CD4-positive, alpha-beta memory T cell (primary cell): Measurements from ENCODE around the gene DRD3. TPM values are rescaled to one million over a fixed set of nuclear protein-coding genes. Genes with fewer than 3 reads are reported as not detected.
A peak's percentile ranks its signal among the peaks of the same experiment; 100 is the strongest.

Experiments
- CTCF ChIA-PET: fragments of 350-600 bp; sonication (Branson Sonifier 250); formaldehyde crosslinking; loops from one replicate; lab custom pipeline; 2021; ENCODE audit warnings: inconsistent platforms; ENCODE audit not compliant: partially characterized antibody; lab: Charles Lee
- POLR2A ChIA-PET: fragments of 350-600 bp; sonication (Branson Sonifier 250); formaldehyde crosslinking; loops from one replicate; lab custom pipeline; 2021; ENCODE audit not compliant: partially characterized antibody; lab: Charles Lee
- DNase-seq, 5 donors: peaks; one replicate each; pipeline versions ENCODE4 v3.0.0 to v3.0.0-alpha.2; 2020 to 2022; ENCODE audit warnings: mixed read lengths in 1 of 5
- H3K27ac ChIP-seq: one replicate; pipeline ENCODE4 v1.7.0; 2013; ENCODE audit warnings: low read depth, low read length
- H3K27me3 ChIP-seq: 2 replicates; pipeline ENCODE4 v1.7.0; 2013; ENCODE audit warnings: mild to moderate bottlenecking, low read length, moderate library complexity; ENCODE audit not compliant: insufficient read depth
- H3K36me3 ChIP-seq: 2 replicates; pipeline ENCODE4 v1.7.0; 2013; ENCODE audit warnings: mild to moderate bottlenecking, low read length, moderate library complexity; ENCODE audit not compliant: insufficient read depth
- H3K4me1 ChIP-seq: 2 replicates; pipeline ENCODE4 v1.7.0; 2013; ENCODE audit warnings: mild to moderate bottlenecking, low read length, moderate library complexity; ENCODE audit not compliant: insufficient read depth
- H3K4me3 ChIP-seq, 2 donors: one replicate each; pipeline ENCODE4 v1.7.0; 2013; ENCODE audit warnings: low read length in 2 of 2, mild to moderate bottlenecking in 1 of 2
- H3K9me3 ChIP-seq, 2 donors: one replicate each; pipeline ENCODE4 v1.7.0; 2013; ENCODE audit warnings: low read length in 2 of 2, control low read depth in 1 of 2; ENCODE audit not compliant: control insufficient read depth in 1 of 2
- H3K27ac Mint-ChIP-seq, 7 donors: one replicate each; pipeline ENCODE4 v1.8.0; 2020 to 2021; ENCODE audit warnings: mixed read lengths in 7 of 7, mild to moderate bottlenecking in 6 of 7, inconsistent platforms in 3 of 7, moderate library complexity in 3 of 7
- H3K27me3 Mint-ChIP-seq, 2 donors: one replicate each; pipeline ENCODE4 v1.8.0; 2020 to 2021; ENCODE audit warnings: mixed read lengths in 2 of 2
- H3K36me3 Mint-ChIP-seq, 2 donors: one replicate each; pipeline ENCODE4 v1.8.0; 2020 to 2021; ENCODE audit warnings: mixed read lengths in 2 of 2, inconsistent platforms in 1 of 2, mild to moderate bottlenecking in 1 of 2
- H3K4me1 Mint-ChIP-seq, 4 donors: one replicate each; pipeline ENCODE4 v1.8.0; 2020 to 2021; ENCODE audit warnings: mixed read lengths in 4 of 4, mild to moderate bottlenecking in 1 of 4
- H3K4me3 Mint-ChIP-seq, 8 donors: one replicate each; pipeline ENCODE4 v1.8.0; 2020 to 2021; ENCODE audit warnings: mixed read lengths in 8 of 8, mild to moderate bottlenecking in 7 of 8, moderate library complexity in 6 of 8, inconsistent platforms in 3 of 8
- H3K9me3 Mint-ChIP-seq, 8 donors: one replicate each; pipeline ENCODE4 v1.8.0; 2020 to 2021; ENCODE audit warnings: mixed read lengths in 8 of 8, mild to moderate bottlenecking in 5 of 8, inconsistent platforms in 3 of 8, moderate library complexity in 1 of 8
- intact Hi-C: fragments of 100-400 bp; cut with micrococcal nuclease; formaldehyde crosslinking; loops from one replicate; pipeline ENCODE4 v1.15.1; 2023
- polyA plus RNA-seq, 2 donors: library from polyadenylated mRNA; unstranded; fragments of 300-500 nt; fragmentation: Illumina TruSeq; gene quantifications; one replicate each; pipeline ENCODE4 v1.2.3, GENCODE V29; 2021
- total RNA-seq, 2 experiments: library from RNA; stranded (reverse); gene quantifications; one replicate each; pipeline ENCODE4 v1.2.3, GENCODE V29; 2021

The DRD3 gene
- total and polyA plus RNA-seq, 4 experiments from 2014 or later: 0.28 to 0.35 TPM; not detected in 2

DNA sequence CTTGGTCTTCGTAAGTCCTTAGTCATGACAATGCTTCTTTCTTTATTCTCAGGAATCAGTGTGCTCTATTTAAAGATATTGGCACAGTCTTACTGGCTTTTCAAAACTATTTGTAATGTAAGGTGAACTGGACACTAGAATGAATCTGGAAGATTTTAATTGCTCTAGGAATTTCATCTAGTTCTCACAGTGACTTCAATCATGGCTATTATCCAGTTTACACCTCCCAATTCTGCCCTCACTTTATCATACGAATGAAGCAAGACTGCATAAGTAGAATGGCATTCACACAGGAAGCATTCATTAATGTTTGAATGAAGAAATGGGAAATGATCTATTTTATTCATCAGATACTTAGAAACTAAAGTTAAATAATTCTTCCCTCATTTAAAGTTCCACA is 26.7 kb upstream of the DRD3 start:
- no peak for DNase-seq
- Histone ChIP-seq H3K4me3 (no peak overlapping the region), H3K9me3 (no peaks in the 10 kb centered on the region), H3K27ac (no peak overlapping the region), H3K36me3 (no peaks in the 10 kb centered on the region), H3K4me1 (no peaks in the 10 kb centered on the region), H3K27me3 (no peaks in the 10 kb centered on the region)
- H3K27ac Mint-ChIP-seq: no peak overlapping the region
- intact Hi-C loops: no loop called here
- ChIA-PET CTCF (interaction anchor here (0.8 to 1.6 kb wide), 5 partner anchors 17 to 91 kb away, joined by 3 to 5 read pairs (median 3); no protein-coding TSS in a partner anchor), POLR2A (interaction anchor here (1.1 to 1.3 kb wide), 2 partner anchors 102 to 959 kb away, joined by 3 read pairs; no protein-coding TSS in a partner anchor)
- no peaks in the 10 kb centered on the region for H3K27me3 Mint-ChIP-seq
- no peaks in the 10 kb centered on the region for H3K36me3 Mint-ChIP-seq
- no peak overlapping the region for H3K4me3 Mint-ChIP-seq
- no peaks in the 10 kb centered on the region for H3K9me3 Mint-ChIP-seq
- peaks cover 0 to 2% (median 0%) of the 10 kb centered on the region in 4 donors for H3K4me1 Mint-ChIP-seq

DNA sequence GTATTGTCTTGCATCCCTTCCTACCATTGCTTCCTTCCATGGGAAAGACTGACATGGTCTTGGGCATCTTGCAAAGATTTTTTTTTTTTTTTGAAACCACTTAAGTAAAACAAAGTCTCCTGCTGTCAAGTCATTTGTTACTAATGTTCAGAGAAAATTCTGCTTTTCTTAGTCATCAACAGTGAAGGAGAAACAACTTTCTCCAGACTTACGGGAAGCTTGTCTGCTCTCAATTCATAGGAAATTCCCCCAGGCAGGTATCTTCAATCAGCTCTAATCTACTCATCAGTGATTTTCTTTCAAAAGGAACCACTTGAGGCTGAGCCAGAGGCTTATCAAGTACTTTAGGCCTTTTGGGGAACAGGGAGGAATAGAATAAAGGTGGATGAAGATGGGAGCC is 15.9 kb upstream of the DRD3 start:
- Histone ChIP-seq H3K4me1 (no peaks in the 10 kb centered on the region), H3K36me3 (no peaks in the 10 kb centered on the region), H3K27me3 (no peaks in the 10 kb centered on the region), H3K9me3 (no peaks in the 10 kb centered on the region), H3K4me3 (no peak overlapping the region), H3K27ac (no peak overlapping the region)
- Mint-ChIP-seq H3K4me3 (no peak overlapping the region), H3K4me1 (no peaks in the 10 kb centered on the region), H3K27me3 (no peaks in the 10 kb centered on the region), H3K36me3 (no peaks in the 10 kb centered on the region), H3K27ac (no peak overlapping the region), H3K9me3 (no peaks in the 10 kb centered on the region)
- CTCF ChIA-PET: no interaction called here
- no peak for DNase-seq
- POLR2A ChIA-PET: interaction anchor here (1.3 kb wide), 1 partner anchor 20 kb away, joined by 3 read pairs; no protein-coding TSS in a partner anchor
- intact Hi-C loops: no loop called here

DNA sequence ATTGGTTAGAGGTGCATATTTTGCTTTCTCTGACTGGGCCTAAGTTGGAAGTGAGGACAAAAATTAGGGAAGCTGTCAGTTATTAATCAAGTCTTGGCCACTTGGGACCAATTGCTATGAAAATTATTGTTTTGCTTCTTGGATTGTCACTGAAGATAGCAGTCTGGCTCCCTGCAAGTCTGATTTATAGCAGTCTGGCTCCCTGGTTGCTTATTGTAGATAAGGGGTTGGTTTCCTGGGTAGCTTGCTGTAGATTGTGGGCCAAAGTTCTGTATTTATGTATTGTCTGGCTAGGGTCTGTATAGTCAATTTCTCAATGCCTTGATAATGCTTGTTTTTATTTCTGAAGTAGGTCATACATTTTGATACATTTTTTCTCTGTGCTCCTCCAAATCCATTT is 13.3 kb upstream of the DRD3 start:
- H3K4me1 ChIP-seq: no peaks in the 10 kb centered on the region
- Mint-ChIP-seq H3K9me3 (no peaks in the 10 kb centered on the region), H3K4me3 (no peak overlapping the region), H3K36me3 (no peaks in the 10 kb centered on the region), H3K27ac (no peak overlapping the region), H3K4me1 (no peaks in the 10 kb centered on the region), H3K27me3 (no peaks in the 10 kb centered on the region)
- POLR2A ChIA-PET: no interaction called here
- intact Hi-C loops: no loop called here
- no peak for DNase-seq
- no peak overlapping the region for H3K4me3 ChIP-seq
- H3K36me3 ChIP-seq: no peaks in the 10 kb centered on the region
- no peak overlapping the region for H3K27ac ChIP-seq
- H3K9me3 ChIP-seq: no peaks in the 10 kb centered on the region
- CTCF ChIA-PET: interaction anchor here (0.7 to 1.3 kb wide), 2 partner anchors 58 to 447 kb away, joined by 3 read pairs; no protein-coding TSS in a partner anchor
- H3K27me3 ChIP-seq: no peaks in the 10 kb centered on the region

DNA sequence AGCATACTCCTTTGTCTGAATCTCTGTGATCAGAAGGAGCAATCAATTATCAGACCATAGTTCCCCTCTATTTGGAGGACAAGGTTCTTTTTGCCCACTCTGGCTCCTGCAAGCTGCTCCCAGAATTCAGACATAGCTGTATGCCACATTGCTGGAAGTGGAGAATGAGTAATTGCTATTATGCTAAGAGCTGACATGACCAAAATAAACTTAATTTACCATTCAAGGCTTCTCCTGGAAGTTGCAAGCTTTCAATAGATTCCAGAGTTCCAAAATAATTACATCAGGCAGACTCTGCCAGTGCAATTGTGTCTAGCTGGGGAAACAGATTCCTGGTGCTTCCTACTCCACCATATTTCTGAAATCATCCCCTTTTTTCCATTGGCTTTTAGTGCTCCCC is 7.6 kb upstream of the DRD3 start:
- Mint-ChIP-seq H3K4me1 (peaks cover 0 to 2% (median under 1%) of the 10 kb centered on the region in 4 donors), H3K27me3 (no peaks in the 10 kb centered on the region), H3K36me3 (no peaks in the 10 kb centered on the region), H3K4me3 (no peak overlapping the region), H3K9me3 (peaks cover 0 to 19% (median 9%) of the 10 kb centered on the region in 8 donors), H3K27ac (no peak overlapping the region)
- DNase-seq: no peak
- Histone ChIP-seq H3K27me3 (no peaks in the 10 kb centered on the region), H3K36me3 (no peaks in the 10 kb centered on the region), H3K4me1 (no peaks in the 10 kb centered on the region), H3K27ac (no peak overlapping the region), H3K4me3 (no peak overlapping the region), H3K9me3 (no peaks in the 10 kb centered on the region)
- ChIA-PET CTCF (interaction anchor here (1.0 kb wide), 1 partner anchor 27 kb away, joined by 3 read pairs; no protein-coding TSS in a partner anchor), POLR2A (no interaction called here)
- intact Hi-C loops: no loop called here

DNA sequence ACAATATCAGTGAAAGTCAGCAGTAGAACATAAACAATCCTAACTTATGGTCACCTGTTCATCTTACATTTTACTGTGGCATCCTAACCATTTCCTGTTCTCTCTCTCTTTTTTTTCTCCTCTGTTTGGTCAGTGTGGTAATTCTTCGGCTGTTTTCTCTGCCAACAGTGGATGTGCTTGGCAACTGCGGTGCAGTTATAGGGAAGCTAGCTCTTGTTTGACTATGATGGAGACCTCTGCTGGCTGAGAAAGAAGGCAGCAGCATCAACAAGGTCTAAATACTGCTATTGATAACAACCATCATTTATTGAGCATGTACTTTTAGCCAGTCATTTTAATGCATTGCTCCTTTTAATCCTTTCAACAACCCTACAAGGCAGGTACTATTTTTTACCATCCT is 723 bp upstream of the DRD3 start:
- H3K27ac Mint-ChIP-seq: peak overlapping the region in 1 of 7 donors; percentile 30
- intact Hi-C loops: loop anchor here (5.0 kb wide), 1 partner anchor 33 kb away; no protein-coding TSS in a partner anchor
- peak in 4 of 5 donors; percentile 3 to 31 (median 14) for DNase-seq
- H3K27me3 Mint-ChIP-seq: no peaks in the 10 kb centered on the region
- no peak overlapping the region for H3K4me3 ChIP-seq
- H3K27me3 ChIP-seq: no peaks in the 10 kb centered on the region
- no peaks in the 10 kb centered on the region for H3K36me3 Mint-ChIP-seq
- ChIA-PET CTCF (interaction anchor here (0.7 to 1.7 kb wide), 8 partner anchors 10 to 239 kb away, joined by 3 to 5 read pairs (median 4); no protein-coding TSS in a partner anchor), POLR2A (interaction anchor here (1.2 to 1.5 kb wide), 2 partner anchors 11 to 34 kb away, joined by 3 to 4 read pairs; no protein-coding TSS in a partner anchor)
- no peaks in the 10 kb centered on the region for H3K9me3 ChIP-seq
- H3K4me1 ChIP-seq: peaks cover 5% of the 10 kb centered on the region
- peaks cover 4 to 8% (median 5%) of the 10 kb centered on the region in 4 donors for H3K4me1 Mint-ChIP-seq
- H3K4me3 Mint-ChIP-seq: peak overlapping the region in 1 of 8 donors; percentile 37
- H3K9me3 Mint-ChIP-seq: peaks cover 0 to 9% (median 2%) of the 10 kb centered on the region in 8 donors
- H3K27ac ChIP-seq: no peak overlapping the region
- H3K36me3 ChIP-seq: no peaks in the 10 kb centered on the region

DNA sequence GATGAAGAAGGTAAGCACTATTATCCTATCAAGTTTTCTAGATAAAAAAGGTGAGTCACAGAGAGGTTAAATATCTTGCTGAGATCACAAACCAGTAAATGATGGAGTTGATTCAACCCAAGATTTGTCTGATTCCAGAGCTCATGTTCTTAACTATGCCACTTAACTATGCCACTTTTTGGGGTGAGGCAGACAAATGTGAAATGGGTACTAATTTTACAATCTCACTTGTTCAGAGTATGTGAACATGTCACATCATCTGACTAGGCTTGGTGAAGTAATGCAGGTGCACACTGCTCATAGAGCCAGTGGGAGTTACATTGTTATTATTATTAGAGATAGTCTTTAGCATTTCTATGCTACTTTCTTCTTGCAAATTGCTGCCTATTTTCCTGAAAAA is 2.0 kb downstream of the DRD3 start:
- H3K9me3 Mint-ChIP-seq: no peaks in the 10 kb centered on the region
- H3K4me1 ChIP-seq: peaks cover 6% of the 10 kb centered on the region
- no peaks in the 10 kb centered on the region for H3K36me3 ChIP-seq
- no peak for DNase-seq
- no peaks in the 10 kb centered on the region for H3K9me3 ChIP-seq
- no peaks in the 10 kb centered on the region for H3K36me3 Mint-ChIP-seq
- CTCF ChIA-PET: interaction anchor here (1.6 kb wide), 1 partner anchor 9 kb away, joined by 3 read pairs; no protein-coding TSS in a partner anchor
- H3K4me3 ChIP-seq: no peak overlapping the region
- intact Hi-C loops: loop anchor here (5.0 kb wide), 1 partner anchor 35 kb away; no protein-coding TSS in a partner anchor
- H3K4me3 Mint-ChIP-seq: no peak overlapping the region
- H3K27ac ChIP-seq: no peak overlapping the region
- no peak overlapping the region for H3K27ac Mint-ChIP-seq
- peaks cover 4 to 9% (median 7%) of the 10 kb centered on the region in 4 donors for H3K4me1 Mint-ChIP-seq
- POLR2A ChIA-PET: no interaction called here
- no peaks in the 10 kb centered on the region for H3K27me3 ChIP-seq
- no peaks in the 10 kb centered on the region for H3K27me3 Mint-ChIP-seq

DNA sequence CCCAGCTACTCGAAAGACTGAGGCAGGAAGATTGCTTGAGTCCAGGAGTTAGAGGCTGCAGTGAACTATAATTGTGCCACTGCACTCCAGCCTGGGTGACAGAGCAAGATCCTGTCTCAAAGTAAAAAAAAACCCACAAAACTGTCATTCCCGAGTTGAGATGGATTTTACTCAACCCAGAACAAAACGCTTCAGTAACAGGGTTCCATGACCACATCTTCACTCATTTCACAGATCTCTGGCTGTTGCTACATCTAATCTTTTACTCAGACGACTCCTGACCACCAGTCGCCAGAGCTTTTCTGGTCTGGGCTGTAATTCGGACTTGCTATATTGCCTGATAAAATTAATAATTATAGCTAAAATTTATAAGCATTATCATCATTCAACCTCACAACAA is 2.4 kb downstream of the DRD3 start:
- intact Hi-C loops: loop anchor here (5.0 kb wide), 1 partner anchor 36 kb away; no protein-coding TSS in a partner anchor
- Histone ChIP-seq H3K4me1 (peaks cover 6% of the 10 kb centered on the region), H3K4me3 (no peak overlapping the region), H3K36me3 (no peaks in the 10 kb centered on the region), H3K27ac (no peak overlapping the region), H3K27me3 (no peaks in the 10 kb centered on the region), H3K9me3 (no peaks in the 10 kb centered on the region)
- no peaks in the 10 kb centered on the region for H3K27me3 Mint-ChIP-seq
- peaks cover 4 to 9% (median 7%) of the 10 kb centered on the region in 4 donors for H3K4me1 Mint-ChIP-seq
- no peaks in the 10 kb centered on the region for H3K9me3 Mint-ChIP-seq
- CTCF ChIA-PET: interaction anchor here (1.6 kb wide), 1 partner anchor 9 kb away, joined by 3 read pairs; no protein-coding TSS in a partner anchor
- no peak for DNase-seq
- H3K36me3 Mint-ChIP-seq: no peaks in the 10 kb centered on the region
- no peak overlapping the region for H3K27ac Mint-ChIP-seq
- POLR2A ChIA-PET: no interaction called here
- H3K4me3 Mint-ChIP-seq: no peak overlapping the region
